Cardiac muscle cell (in vitro differentiated cells and primary cell): ENCODE measurements around the gene SCGB1A1. TPM values are rescaled to one million over a fixed set of nuclear protein-coding genes. Genes with fewer than 3 reads are reported as not detected.

Source experiments
- DNase-seq, 2 donors: peaks; one replicate each; pipeline versions ENCODE4 v3.0.0 to v3.0.0-alpha.2; 2010 to 2017; ENCODE audit warnings: low read depth in 1 of 2, low spot score in 1 of 2
- H3K27ac ChIP-seq: fragments of 200-600 bp; sonication (generic); 2 replicates; pipeline ENCODE4 v1.5.1; 2016
- H3K27me3 ChIP-seq: fragments of 200-600 bp; sonication (generic); 2 replicates; pipeline ENCODE4 v1.6.0; 2016; ENCODE audit warnings: control low read depth
- H3K36me3 ChIP-seq: fragments of 200-600 bp; sonication (generic); 2 replicates; pipeline ENCODE4 v1.5.1; 2016; ENCODE audit warnings: control low read depth
- H3K4me1 ChIP-seq: fragments of 200-600 bp; sonication (generic); 2 replicates; pipeline ENCODE4 v1.8.1; 2017; ENCODE audit warnings: low read depth, mild to moderate bottlenecking, mixed run types
- H3K4me3 ChIP-seq: fragments of 200-600 bp; sonication (generic); 2 replicates; pipeline ENCODE4 v1.5.1; 2016; ENCODE audit warnings: mild to moderate bottlenecking
- H3K9me3 ChIP-seq: fragments of 200-600 bp; sonication (generic); 2 replicates; pipeline ENCODE4 v1.5.1; 2017; ENCODE audit warnings: low read depth, mild to moderate bottlenecking, control low read depth
- polyA plus RNA-seq: library from polyadenylated mRNA; unstranded; fragments of >200 nt; fragmentation: Nextera tagmentation; extraction: Ambion mirVana; gene quantifications from 2 replicates; pipeline ENCODE4 v1.2.1, GENCODE V29; 2016
- total RNA-seq: library from RNA; depleted of rRNA; stranded (reverse); fragments of >200 nt; gene quantifications from 2 replicates; pipeline ENCODE4 v1.2.3, GENCODE V29; 2016
- TF ChIP-seq, protein P1 (sequence below): IDR thresholded peaks from 2 replicates; pipeline ENCODE4 v1.5.1; 2012; ENCODE audit warnings: low read depth, mild to moderate bottlenecking, low read length

SCGB1A1 gene
- total and polyA plus RNA-seq, 2 experiments from 2014 or later: not detected

DNA sequence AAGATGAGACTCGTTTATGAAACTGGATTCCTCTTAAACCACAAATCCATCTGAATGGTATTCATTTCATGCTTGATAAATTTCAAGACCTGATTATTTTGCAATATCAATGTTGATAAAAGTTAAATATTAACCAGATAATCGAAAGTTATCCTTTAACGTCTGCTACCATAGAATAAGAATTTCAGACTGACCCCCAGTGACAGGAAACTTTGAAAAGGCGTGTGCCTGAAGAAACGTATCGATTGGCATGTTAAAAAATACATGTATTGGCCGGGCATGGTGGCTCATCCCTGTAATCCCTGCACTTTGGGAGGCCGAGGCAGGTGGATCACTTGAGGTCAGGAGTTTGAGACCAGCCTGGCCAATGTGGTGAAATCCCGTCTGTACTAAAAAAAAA is 13.9 kb downstream of the SCGB1A1 start:
- no peak for DNase-seq
- H3K9me3 ChIP-seq: no peaks in the 10 kb centered on the region
- H3K27me3 ChIP-seq: no peaks in the 10 kb centered on the region
- no peak overlapping the region for H3K4me3 ChIP-seq
- no peaks in the 10 kb centered on the region for H3K36me3 ChIP-seq
- H3K4me1 ChIP-seq: no peaks in the 10 kb centered on the region
- TF ChIP-seq, protein P1, sequence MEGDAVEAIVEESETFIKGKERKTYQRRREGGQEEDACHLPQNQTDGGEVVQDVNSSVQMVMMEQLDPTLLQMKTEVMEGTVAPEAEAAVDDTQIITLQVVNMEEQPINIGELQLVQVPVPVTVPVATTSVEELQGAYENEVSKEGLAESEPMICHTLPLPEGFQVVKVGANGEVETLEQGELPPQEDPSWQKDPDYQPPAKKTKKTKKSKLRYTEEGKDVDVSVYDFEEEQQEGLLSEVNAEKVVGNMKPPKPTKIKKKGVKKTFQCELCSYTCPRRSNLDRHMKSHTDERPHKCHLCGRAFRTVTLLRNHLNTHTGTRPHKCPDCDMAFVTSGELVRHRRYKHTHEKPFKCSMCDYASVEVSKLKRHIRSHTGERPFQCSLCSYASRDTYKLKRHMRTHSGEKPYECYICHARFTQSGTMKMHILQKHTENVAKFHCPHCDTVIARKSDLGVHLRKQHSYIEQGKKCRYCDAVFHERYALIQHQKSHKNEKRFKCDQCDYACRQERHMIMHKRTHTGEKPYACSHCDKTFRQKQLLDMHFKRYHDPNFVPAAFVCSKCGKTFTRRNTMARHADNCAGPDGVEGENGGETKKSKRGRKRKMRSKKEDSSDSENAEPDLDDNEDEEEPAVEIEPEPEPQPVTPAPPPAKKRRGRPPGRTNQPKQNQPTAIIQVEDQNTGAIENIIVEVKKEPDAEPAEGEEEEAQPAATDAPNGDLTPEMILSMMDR: no peak
- H3K27ac ChIP-seq: no peak overlapping the region

DNA sequence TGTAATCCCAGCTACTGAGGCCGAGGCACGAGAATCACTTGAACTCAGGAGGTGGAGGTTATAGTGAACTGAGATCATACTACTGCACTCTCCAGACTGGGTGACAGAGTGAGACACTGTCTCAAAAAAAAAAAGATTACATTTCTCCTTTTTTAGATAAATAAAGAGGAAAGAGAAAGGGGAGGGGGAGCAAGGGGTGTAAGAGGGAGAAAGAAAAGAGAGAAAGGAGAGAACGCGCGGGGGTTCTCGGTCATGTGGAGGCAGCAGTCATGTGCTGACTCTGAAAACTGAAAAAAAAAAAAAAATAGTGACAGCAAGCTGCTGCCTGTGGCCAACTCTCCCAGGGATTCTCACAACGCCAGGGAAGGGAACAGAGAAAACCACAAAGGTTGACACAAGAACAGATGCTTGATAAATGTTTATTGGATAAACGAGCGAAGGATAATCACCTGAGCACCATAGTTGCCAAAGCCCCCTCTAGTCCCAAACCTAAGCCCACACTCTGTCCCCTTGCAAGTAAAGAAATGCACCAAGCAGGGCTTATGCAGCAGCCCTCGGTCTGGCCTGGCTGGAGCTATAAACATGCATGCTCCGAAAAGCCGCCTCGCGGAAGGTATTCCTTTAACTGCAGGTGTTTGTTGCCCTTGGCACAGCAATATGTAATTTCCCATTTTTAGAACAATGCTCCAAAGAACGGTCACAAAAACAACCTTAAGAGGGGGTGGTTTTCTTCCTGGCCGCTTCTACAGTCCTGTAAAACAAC is 14.5 kb downstream of the SCGB1A1 start:
- no peak for DNase-seq
- Histone ChIP-seq H3K27me3 (no peaks in the 10 kb centered on the region), H3K27ac (no peak overlapping the region), H3K4me1 (no peaks in the 10 kb centered on the region), H3K36me3 (no peaks in the 10 kb centered on the region), H3K4me3 (no peak overlapping the region), H3K9me3 (no peaks in the 10 kb centered on the region)
- TF ChIP-seq, protein P1: no peak

DNA sequence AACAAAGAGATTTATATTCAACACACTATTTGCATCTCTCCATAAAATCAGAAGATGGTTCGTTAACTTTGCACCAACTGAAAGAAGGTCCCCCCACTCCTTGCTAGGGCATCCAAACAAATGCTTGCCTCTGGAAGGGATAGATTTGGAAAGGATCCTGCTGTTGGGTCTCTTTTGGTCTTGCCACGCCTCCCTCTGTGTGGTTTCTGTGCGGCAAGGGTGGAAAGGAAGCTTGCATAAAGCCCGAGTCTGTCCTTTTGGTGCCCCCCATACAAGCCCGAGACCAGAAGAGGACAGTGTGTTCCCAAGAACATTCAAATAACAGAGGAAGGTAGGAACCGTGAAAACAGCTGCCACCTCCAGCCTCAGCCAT is 15.1 kb downstream of the SCGB1A1 start:
- no peaks in the 10 kb centered on the region for H3K36me3 ChIP-seq
- no peak overlapping the region for H3K27ac ChIP-seq
- DNase-seq: no peak
- no peaks in the 10 kb centered on the region for H3K4me1 ChIP-seq
- H3K4me3 ChIP-seq: no peak overlapping the region
- no peaks in the 10 kb centered on the region for H3K27me3 ChIP-seq
- no peaks in the 10 kb centered on the region for H3K9me3 ChIP-seq
- TF ChIP-seq, protein P1: no peak

DNA sequence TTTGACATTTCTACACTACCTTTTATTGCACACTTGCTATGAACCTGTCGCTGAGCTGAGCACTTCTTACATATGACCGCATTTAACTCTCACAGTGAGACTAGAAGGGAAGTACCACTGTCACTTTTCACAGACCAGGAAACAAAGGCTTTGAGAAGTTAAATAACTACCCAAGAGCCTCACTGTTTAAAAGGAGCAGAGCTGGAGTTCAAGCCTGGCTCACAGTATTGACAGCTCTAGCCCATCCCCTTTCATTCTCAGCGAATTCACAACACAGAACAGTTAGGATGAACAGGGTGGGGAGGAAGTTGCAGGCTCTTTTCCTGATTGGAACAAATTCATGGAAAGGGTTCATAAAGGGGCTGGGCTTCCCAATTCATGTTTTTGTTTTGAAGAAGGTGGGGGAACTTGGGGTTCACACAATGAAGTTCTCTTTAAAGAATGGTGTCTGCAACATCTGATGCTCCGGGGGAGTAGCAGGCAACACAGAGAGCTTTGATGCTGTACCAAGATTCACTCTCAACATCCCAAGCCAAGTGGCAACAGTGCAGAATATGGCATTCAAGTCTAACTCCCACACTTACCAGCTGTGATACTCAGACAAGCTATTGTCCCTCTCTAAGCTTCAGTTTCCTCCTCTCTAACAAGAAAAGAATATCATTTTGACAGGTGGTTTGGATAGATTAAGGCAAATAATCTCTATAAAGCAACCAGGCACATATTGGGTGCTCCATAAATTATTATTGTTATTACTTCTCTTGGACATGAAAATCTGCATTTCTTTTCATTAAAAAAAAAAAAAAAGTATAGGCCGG is 17.2 kb downstream of the SCGB1A1 start:
- no peaks in the 10 kb centered on the region for H3K27me3 ChIP-seq
- H3K4me3 ChIP-seq: no peak overlapping the region
- DNase-seq: no peak
- no peaks in the 10 kb centered on the region for H3K36me3 ChIP-seq
- no peaks in the 10 kb centered on the region for H3K9me3 ChIP-seq
- H3K27ac ChIP-seq: no peak overlapping the region
- TF ChIP-seq, protein P1: no peak
- H3K4me1 ChIP-seq: no peaks in the 10 kb centered on the region

DNA sequence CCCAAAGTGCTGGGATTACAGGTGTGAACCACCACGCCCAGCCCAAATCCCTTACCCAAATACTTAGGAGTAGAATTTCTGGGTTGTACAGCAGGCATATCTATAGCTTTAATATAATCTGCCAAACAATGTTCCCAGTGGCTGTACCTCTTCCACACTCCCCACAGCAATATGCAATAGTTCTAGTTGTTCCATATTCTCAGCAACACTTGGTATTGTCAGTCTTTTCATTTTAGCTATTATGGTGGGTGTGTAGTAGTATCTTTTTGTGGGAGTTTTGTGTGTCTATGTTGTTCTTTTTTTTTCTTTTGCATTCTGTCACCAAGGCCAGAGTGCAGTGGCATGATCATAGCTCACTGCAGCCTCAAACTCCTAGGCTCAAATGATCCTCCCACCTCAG is 18.8 kb downstream of the SCGB1A1 start:
- Histone ChIP-seq H3K4me1 (no peaks in the 10 kb centered on the region), H3K36me3 (no peaks in the 10 kb centered on the region)
- TF ChIP-seq, protein P1: no peak

More for the DNA sequence above, 18.8 kb downstream of the SCGB1A1 start:
- H3K4me3 ChIP-seq: no peak overlapping the region
- H3K27ac ChIP-seq: no peak overlapping the region
- no peaks in the 10 kb centered on the region for H3K9me3 ChIP-seq
- no peak for DNase-seq
- H3K27me3 ChIP-seq: no peaks in the 10 kb centered on the region
